Trophoblast cell (in vitro differentiated cells and primary cell): Measurements from ENCODE around the gene CD27.
"Not testable (repeated sequence)": the region's sequence is repeated elsewhere in the genome, so short reads cannot be mapped to it uniquely, and the experiment has no call there.

Experiments used
- DNase-seq, 2 donors: peaks; one replicate each; pipeline ENCODE4 v3.0.0-alpha.2; 2016
- H2AFZ ChIP-seq: 2 replicates; pipeline ENCODE4 v1.6.1; 2013; ENCODE audit warnings: low read length, moderate library complexity, mild to moderate bottlenecking; ENCODE audit not compliant: insufficient read depth, poor library complexity
- H2AK5ac ChIP-seq: 2 replicates; pipeline ENCODE4 v1.6.1; 2013; ENCODE audit warnings: mild to moderate bottlenecking, low read length
- H2BK120ac ChIP-seq: 2 replicates; pipeline ENCODE4 v1.6.1; 2013; ENCODE audit warnings: low read length, mild to moderate bottlenecking, moderate library complexity; ENCODE audit not compliant: insufficient read depth, poor library complexity
- H2BK12ac ChIP-seq: 2 replicates; pipeline ENCODE4 v1.6.1; 2013; ENCODE audit warnings: mild to moderate bottlenecking, low read length, moderate library complexity
- H2BK5ac ChIP-seq: 2 replicates; pipeline ENCODE4 v1.6.1; 2013; ENCODE audit warnings: low read length, low read depth, moderate library complexity, mild to moderate bottlenecking; ENCODE audit not compliant: poor library complexity
- H3K14ac ChIP-seq: 2 replicates; pipeline ENCODE4 v1.6.1; 2013; ENCODE audit warnings: mild to moderate bottlenecking, low read length
- H3K18ac ChIP-seq: 2 replicates; pipeline ENCODE4 v1.6.1; 2013; ENCODE audit warnings: mild to moderate bottlenecking, low read length
- H3K23ac ChIP-seq: 2 replicates; pipeline ENCODE4 v1.6.1; 2013; ENCODE audit warnings: low read length
- H3K27ac ChIP-seq: 2 replicates; pipeline ENCODE4 v1.5.1; 2013; ENCODE audit warnings: low read depth, mild to moderate bottlenecking, inconsistent platforms, low read length, moderate library complexity
- H3K27me3 ChIP-seq: 2 replicates; pipeline ENCODE4 v1.6.1; 2013; ENCODE audit warnings: inconsistent platforms, mild to moderate bottlenecking, low read length, moderate library complexity; ENCODE audit not compliant: insufficient read depth
- H3K36me3 ChIP-seq, 2 experiments: 1 replicate in 1 of 2; 2 replicates in 1 of 2; pipeline ENCODE4 v1.6.1; 2013; ENCODE audit warnings: low read length in 2 of 2, mild to moderate bottlenecking in 2 of 2, moderate library complexity in 1 of 2; ENCODE audit not compliant: insufficient read depth in 2 of 2, control insufficient read depth in 1 of 2
- H3K4ac ChIP-seq: 2 replicates; pipeline ENCODE4 v1.6.1; 2013; ENCODE audit warnings: low read depth, mild to moderate bottlenecking, low read length, moderate library complexity
- H3K4me1 ChIP-seq, 2 experiments: 1 replicate in 1 of 2; 2 replicates in 1 of 2; pipeline ENCODE4 v1.6.1; 2013; ENCODE audit warnings: low read length in 2 of 2, mild to moderate bottlenecking in 2 of 2, moderate library complexity in 1 of 2; ENCODE audit not compliant: insufficient read depth in 2 of 2, control insufficient read depth in 1 of 2
- H3K4me2 ChIP-seq: 2 replicates; pipeline ENCODE4 v1.6.1; 2013; ENCODE audit warnings: inconsistent platforms, mild to moderate bottlenecking, low read length, moderate library complexity
- H3K4me3 ChIP-seq: 2 replicates; pipeline ENCODE4 v1.5.1; 2013; ENCODE audit warnings: mild to moderate bottlenecking, low read depth, low read length, inconsistent platforms
- H3K79me1 ChIP-seq: one replicate; pipeline ENCODE4 v1.6.1; 2013; ENCODE audit warnings: low read length
- H3K79me2 ChIP-seq: 2 replicates; pipeline ENCODE4 v1.6.1; 2013; ENCODE audit warnings: low read length, mild to moderate bottlenecking; ENCODE audit not compliant: control insufficient read depth, insufficient read depth, poor library complexity
- H3K9ac ChIP-seq: 2 replicates; pipeline ENCODE4 v1.6.1; 2013; ENCODE audit warnings: mild to moderate bottlenecking, low read length
- H3K9me3 ChIP-seq: 2 replicates; pipeline ENCODE4 v1.6.1; 2013; ENCODE audit warnings: low read depth, mild to moderate bottlenecking, control low read depth, inconsistent platforms, low read length; ENCODE audit not compliant: insufficient read depth
- H4K12ac ChIP-seq: 2 replicates; pipeline ENCODE4 v1.6.1; 2013; ENCODE audit warnings: low read depth, mild to moderate bottlenecking, low read length, moderate library complexity
- H4K8ac ChIP-seq: 2 replicates; pipeline ENCODE4 v1.6.1; 2013; ENCODE audit warnings: low read depth, mild to moderate bottlenecking, low read length, moderate library complexity
- H4K91ac ChIP-seq: one replicate; pipeline ENCODE4 v1.6.1; 2013; ENCODE audit warnings: low read depth, mild to moderate bottlenecking, low read length, moderate library complexity
- WGBS: extraction: QIAGEN DNeasy Blood & Tissue Kit; methylation state at CpG from one replicate; pipeline ENCODE4 v1.1.7; 2013; ENCODE audit warnings: missing lambda C conversion rate; ENCODE audit not compliant: insufficient read length, insufficient coverage; ENCODE audit errors: extremely low coverage; 5-methylcytosine and 5-hydroxymethylcytosine counted together

The CD27 gene

DNA sequence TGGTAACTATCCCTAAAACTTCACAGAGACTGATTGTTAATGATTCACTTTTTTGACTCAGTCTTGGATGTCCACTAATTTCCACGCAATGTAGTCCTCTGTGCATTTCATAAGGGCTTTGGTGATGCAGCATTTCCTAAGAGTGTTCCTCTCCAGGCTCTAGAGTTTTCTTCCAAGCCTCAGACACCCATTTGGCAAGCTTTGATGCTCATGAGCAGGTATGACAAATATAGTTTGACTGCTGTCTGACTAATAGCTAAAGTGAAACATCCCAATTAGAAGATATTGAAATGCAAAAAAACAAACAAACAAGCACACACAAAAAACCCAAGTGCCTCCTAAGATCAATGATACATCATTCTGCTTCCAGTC lies 27.2 kb downstream of the CD27 start:
- DNase-seq, result no peak
- H2BK12ac ChIP-seq, result no peak overlapping the region
- no peak overlapping the region for H3K9ac ChIP-seq
- no peak overlapping the region for H3K4ac ChIP-seq
- no peak overlapping the region for H3K4me3 ChIP-seq
- no peak overlapping the region for H3K4me2 ChIP-seq
- no peak overlapping the region for H2AFZ ChIP-seq
- H3K79me1 ChIP-seq, result peaks cover 13% of the 10 kb centered on the region
- peaks cover 7 to 8% of the 10 kb centered on the region in 2 experiments for H3K4me1 ChIP-seq
- no peaks in the 10 kb centered on the region for H3K9me3 ChIP-seq
- no peak overlapping the region for H4K12ac ChIP-seq
- peaks cover 7% of the 10 kb centered on the region for H3K79me2 ChIP-seq
- no peak overlapping the region for H2AK5ac ChIP-seq
- no peaks in the 10 kb centered on the region for H3K36me3 ChIP-seq
- no peak overlapping the region for H4K8ac ChIP-seq
- H2BK5ac ChIP-seq, result no peak overlapping the region
- no peak overlapping the region for H3K18ac ChIP-seq
- no peak overlapping the region for H2BK120ac ChIP-seq
- WGBS, result no CpG with 5 or more reads among the region's 1 CpG
- H3K27me3 ChIP-seq, result no peaks in the 10 kb centered on the region
- H3K27ac ChIP-seq, result no peak overlapping the region
- no peak overlapping the region for H3K14ac ChIP-seq
- no peak overlapping the region for H4K91ac ChIP-seq
- H3K23ac ChIP-seq, result no peak overlapping the region

DNA sequence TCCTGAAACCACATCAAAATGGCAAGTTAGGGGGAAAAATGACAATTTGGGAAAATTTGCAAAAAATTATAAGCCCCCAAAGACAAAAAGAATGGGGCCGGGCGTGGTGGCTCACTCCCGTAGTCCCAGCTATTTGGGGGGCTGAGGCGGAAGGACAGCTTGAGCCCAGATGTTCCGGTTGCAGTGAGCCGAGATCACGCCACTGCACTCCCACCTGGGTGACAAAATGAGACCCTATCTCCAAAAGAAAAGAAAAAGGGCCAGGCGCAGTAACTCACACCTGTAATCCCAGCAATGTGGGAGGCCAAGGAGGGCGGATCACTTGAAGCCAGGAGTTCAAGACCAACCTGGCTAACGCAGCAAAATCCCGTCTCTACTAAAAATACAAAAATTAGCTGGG lies 27.7 kb downstream of the CD27 start:
- no peak overlapping the region for H4K12ac ChIP-seq
- H3K79me1 ChIP-seq, result peaks cover 16% of the 10 kb centered on the region
- no peak overlapping the region for H2AK5ac ChIP-seq
- no CpG with 5 or more reads among the region's 11 CpGs for WGBS
- peaks cover 7% of the 10 kb centered on the region for H3K79me2 ChIP-seq
- no peak overlapping the region for H3K14ac ChIP-seq
- no peaks in the 10 kb centered on the region for H3K36me3 ChIP-seq
- H3K9me3 ChIP-seq, result peaks cover under 1% of the 10 kb centered on the region
- peaks cover 8 to 9% of the 10 kb centered on the region in 2 experiments for H3K4me1 ChIP-seq
- H3K4me3 ChIP-seq, result no peak overlapping the region
- no peak overlapping the region for H4K8ac ChIP-seq
- H3K4me2 ChIP-seq, result no peak overlapping the region
- no peak overlapping the region for H3K18ac ChIP-seq
- H2BK12ac ChIP-seq, result no peak overlapping the region
- H3K27ac ChIP-seq, result no peak overlapping the region
- no peak overlapping the region for H3K23ac ChIP-seq
- H3K4ac ChIP-seq, result no peak overlapping the region
- no peak overlapping the region for H2BK5ac ChIP-seq
- no peak overlapping the region for H2BK120ac ChIP-seq
- H3K27me3 ChIP-seq, result no peaks in the 10 kb centered on the region
- H3K9ac ChIP-seq, result no peak overlapping the region
- H2AFZ ChIP-seq, result no peak overlapping the region
- H4K91ac ChIP-seq, result no peak overlapping the region
- DNase-seq, result no peak

DNA sequence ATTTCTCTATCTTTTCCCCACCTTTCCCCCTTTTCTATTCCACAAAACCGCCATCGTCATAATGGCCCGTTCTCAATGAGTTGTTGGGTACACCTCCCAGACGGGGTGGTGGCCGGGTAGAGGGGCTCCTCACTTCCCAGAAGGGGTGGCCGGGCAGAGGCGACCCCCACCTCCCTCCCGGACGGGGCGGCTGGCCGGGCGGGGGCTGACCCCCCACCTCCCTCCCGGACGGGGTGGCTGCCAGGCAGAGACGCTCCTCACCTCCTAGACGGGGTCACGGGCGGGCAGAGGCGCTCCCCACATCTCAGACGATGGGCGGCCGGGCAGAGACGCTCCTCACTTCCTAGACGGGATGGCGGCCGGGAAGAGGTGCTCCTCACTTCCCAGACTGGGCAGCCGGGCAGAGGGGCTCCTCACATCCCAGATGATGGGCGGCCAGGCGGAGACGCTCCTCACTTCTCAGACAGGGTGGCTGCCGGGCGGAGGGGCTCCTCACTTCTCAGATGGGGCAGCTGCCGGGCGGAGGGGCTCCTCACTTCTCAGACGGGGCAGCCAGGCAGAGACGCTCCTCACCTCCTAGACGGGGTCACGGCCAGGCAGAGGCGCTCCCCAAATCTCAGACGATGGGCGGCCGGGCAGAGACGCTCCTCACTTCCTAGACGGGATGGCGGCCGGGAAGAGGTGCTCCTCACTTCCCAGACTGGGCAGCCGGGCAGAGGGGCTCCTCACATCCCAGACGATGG lies 30.6 kb downstream of the CD27 start:
- H2BK5ac ChIP-seq, H3K36me3 ChIP-seq, H3K4me3 ChIP-seq, H2AFZ ChIP-seq, H3K9me3 ChIP-seq, H4K12ac ChIP-seq, H3K4ac ChIP-seq, H3K79me2 ChIP-seq, H3K14ac ChIP-seq, H3K23ac ChIP-seq, H3K27ac ChIP-seq, H3K18ac ChIP-seq, H3K9ac ChIP-seq, H3K27me3 ChIP-seq, DNase-seq, H4K8ac ChIP-seq, H2AK5ac ChIP-seq, H3K4me2 ChIP-seq: not testable (repeated sequence)
- H4K91ac ChIP-seq, result peak overlapping the region; percentile 76
- peak overlapping the region; percentile 47 for H2BK120ac ChIP-seq
- no CpG with 5 or more reads among the region's 48 CpGs for WGBS
- peak overlapping the region; percentile 63 for H2BK12ac ChIP-seq
- peaks cover 8 to 15% of the 10 kb centered on the region in 2 experiments for H3K4me1 ChIP-seq
- peaks cover 16% of the 10 kb centered on the region for H3K79me1 ChIP-seq

DNA sequence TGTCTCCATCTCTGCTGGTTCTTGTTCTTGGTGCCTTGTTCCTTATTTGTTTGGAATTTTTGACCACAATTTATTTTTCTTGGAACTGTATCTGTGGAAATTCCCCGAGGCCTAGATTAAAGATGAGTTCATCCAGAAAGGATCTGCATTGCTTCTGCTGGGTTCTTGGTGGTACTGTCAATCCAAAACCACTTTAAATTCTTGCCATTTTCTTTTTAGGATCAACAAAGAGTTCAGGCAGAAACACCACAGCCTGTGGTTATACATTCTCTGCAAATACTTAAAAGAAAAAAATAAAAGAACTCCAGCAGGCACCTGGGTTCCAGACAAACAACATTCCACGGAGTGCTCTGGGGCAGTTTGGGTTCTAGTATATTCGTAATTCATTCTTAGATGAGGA lies 31.7 kb downstream of the CD27 start:
- H3K4me3 ChIP-seq, result no peak overlapping the region
- H3K4me2 ChIP-seq, result peak overlapping the region; percentile 10
- H2BK120ac ChIP-seq, result peak overlapping the region; percentile 39
- H3K4me1 ChIP-seq, result peaks cover 8 to 13% of the 10 kb centered on the region in 2 experiments
- no peak overlapping the region for H4K12ac ChIP-seq
- no peak overlapping the region for H3K18ac ChIP-seq
- H3K27me3 ChIP-seq, result no peaks in the 10 kb centered on the region
- peak overlapping the region; percentile 90 for H2BK5ac ChIP-seq
- no peak overlapping the region for H2BK12ac ChIP-seq
- no peaks in the 10 kb centered on the region for H3K79me2 ChIP-seq
- peak overlapping the region; percentile 84 for H4K91ac ChIP-seq
- no peak overlapping the region for H2AFZ ChIP-seq
- no peak overlapping the region for H3K9ac ChIP-seq
- H3K14ac ChIP-seq, result no peak overlapping the region
- peak; percentile 41 to 58 for DNase-seq
- no peak overlapping the region for H3K4ac ChIP-seq
- peaks cover 10% of the 10 kb centered on the region for H3K79me1 ChIP-seq
- peak overlapping the region; percentile 98 for H3K27ac ChIP-seq
- WGBS, result no CpG with 5 or more reads among the region's 3 CpGs
- peaks cover 7% of the 10 kb centered on the region for H3K9me3 ChIP-seq
- H4K8ac ChIP-seq, result no peak overlapping the region
- no peaks in the 10 kb centered on the region for H3K36me3 ChIP-seq
- no peak overlapping the region for H3K23ac ChIP-seq
- H2AK5ac ChIP-seq, result no peak overlapping the region
